Stimulated activated CD8-positive, alpha-beta memory T cell treated with anti-CD3 and anti-CD28 coated beads, Interleukin-7, amount 100 ng/mL, for 24 hours (primary cell): ENCODE data around the gene CA9.

Experiments
- DNase-seq: peaks from one replicate; pipeline ENCODE4 v3.0.0-alpha.2; 2020; ENCODE audit warnings: low read depth

Gene CA9

DNA sequence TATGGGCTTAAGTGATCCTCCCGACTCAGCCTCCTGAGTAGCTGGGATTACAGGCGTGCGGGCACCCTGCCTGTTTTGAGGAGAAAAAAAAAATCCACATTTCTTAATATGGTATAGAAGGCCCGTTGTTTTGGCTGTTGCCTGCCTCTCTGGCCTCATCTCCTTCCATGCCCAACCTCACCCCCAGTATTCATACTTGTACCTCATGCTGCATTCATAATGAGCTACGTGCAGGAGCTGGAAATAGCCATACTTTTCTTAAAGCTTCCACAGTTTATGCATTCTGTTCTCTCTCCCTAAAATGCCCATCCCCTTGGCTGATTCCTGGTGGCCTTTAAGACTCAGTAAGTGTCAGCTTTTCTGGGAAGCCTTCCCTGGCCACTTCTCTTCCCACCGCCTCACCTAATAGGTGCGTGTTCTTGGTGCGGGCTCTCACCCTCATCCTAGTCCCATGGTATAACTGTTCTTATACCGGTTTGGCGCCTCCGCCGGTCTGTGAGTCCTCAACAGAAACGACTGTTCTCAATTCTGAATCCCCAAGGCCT is 18.1 kb downstream of the CA9 start:
- DNase-seq: no peak

DNA sequence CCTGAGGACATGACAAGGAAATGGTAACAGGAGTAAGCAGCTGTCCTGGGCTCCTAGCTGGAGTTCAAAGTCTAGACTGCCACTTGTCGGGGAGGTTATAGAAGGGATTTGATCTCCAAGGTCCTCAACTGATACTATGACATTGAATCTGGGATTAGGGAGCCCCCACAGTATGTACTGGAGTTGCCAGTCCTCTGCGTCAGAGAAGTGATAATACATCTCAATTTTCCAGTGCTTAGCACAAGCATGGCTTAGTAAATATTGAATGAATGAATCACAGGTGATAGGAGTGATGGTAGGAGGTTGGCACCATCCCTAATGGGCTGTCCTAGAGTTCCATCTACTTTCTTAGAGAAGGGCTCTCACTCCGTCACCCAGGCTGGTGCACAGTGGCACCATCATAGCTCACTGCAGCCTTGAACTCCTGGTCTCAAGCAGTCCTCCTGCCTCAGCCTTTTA is 22.2 kb downstream of the CA9 start:
- DNase-seq: no peak

DNA sequence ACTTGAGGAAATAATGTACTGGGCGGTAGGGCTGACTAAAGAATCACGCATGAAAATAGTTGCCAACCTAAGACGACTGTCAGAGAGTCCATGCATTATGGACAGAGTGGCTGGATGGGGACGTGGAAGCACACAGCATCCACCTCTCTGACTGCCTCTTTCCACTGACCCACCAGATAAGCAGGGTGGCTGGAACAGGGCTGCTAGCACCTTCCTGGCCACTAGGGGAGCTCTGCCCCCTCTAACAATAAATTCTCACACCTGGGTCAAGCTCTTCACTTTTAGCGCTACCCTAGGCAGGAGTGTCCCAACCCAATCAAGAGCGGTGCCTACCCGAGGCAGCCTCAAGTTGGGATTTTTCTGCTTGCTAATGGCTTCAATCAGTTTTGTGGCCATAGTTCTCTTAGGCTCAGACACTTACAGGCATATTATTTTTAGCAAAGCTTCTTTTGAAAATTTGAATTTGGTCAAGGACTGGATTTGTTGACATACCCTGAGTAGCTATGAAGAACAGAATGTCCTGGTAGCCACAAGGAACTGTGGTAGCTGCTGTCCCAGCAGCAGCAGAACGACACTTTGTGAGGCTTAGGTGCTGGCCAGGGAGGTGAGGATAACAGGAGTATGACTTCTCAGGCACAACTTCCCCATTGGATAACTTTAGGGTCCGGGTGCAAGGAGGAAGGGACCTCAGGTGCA is 22.9 kb downstream of the CA9 start:
- no peak for DNase-seq

DNA sequence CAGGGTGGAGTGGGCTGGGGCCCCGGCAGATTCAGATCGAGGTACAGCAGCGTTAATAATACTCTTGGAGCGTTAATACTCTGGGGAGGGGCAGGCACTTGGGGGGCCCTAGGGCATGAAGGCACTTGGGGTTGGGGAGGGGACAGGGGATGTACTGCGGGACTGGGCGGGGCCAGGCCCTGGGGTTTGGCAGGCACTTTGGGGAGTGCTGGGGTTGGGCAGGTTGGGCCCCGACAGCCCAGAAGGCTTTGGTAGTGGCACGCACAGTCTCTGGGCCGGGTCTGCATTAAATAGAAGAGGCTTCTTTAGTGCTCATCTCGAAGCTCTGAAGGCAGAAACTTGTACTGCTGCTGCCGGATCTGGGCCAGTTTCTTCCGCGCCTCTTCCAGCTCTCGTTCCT is 23.8 kb downstream of the CA9 start:
- DNase-seq: no peak

DNA sequence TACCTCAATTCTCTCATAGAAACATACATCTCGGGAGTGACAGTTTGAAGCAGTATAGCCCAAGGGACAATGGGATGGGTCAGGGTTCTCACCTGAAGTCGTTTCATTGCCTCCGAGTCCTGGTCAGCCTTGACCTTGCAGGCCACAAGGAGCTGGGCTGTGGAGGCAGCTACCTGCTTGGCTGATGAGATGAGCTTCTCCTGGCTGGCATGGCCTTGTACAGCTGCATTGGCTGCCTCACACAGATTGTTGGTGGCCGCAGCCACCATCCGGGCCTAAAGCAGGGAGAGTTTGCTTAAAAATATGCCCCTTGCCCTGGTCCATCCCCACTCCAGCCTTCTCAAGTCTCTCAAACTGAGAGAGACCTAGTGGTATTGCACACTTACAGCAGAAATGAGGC is 24.5 kb downstream of the CA9 start:
- DNase-seq: no peak

DNA sequence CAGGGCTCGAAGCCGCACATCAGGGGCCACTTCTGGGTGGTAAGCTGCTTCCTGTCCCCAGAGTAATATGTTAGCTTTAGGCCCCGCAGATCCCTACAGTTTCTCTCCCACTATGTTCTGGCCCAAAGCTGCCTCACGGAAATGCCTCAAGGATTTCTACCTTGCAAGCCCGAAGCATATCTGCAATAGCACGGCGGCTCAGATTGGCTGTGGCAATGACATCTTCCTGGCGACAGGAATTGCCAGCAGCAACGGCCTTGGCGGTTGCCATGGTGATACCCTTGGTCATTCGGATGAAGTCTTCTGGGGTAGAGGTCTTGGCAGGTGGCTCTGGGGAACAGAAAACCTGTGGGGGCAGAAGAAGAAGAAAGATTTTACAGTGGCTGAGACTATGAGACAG is 26.3 kb downstream of the CA9 start:
- no peak for DNase-seq

DNA sequence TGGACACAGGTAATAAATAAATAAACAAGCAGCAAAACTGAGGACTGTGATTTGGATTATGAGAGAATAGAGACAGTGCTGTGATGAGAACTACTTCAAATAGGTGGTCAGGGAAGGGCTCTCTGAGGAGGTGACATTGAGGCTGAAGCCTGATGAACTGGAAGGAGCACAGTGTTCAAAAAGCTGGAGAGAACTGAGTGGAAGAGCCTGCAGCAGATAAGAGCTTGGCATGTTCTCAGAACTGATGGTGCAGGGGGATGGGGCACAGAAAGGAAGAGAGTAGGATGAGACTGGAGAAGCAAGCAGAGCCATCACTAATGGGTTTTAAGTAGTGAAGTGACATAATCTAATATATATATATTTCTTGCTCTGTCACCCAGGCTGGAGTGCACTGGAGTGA is 27.2 kb downstream of the CA9 start:
- no peak for DNase-seq

DNA sequence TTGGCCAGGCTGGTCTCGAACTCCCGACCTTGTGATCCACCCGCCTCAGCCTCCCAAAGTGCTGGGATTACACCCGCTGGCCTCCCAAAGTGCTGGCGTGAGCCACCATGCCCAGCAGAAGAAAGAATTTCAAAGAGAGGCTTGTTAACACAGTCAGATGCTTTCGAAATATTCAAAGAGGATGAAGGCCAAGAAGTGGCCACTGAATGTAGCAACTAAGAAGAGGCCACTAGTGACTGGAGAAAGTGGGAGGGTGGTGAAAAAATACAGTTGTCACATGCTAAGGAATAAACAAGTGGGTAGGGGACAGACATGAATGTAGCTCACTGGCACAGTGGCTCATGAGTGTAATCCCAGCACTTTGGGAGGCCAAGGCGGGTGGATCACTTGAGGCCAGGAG is 29.0 kb downstream of the CA9 start:
- DNase-seq: no peak

DNA sequence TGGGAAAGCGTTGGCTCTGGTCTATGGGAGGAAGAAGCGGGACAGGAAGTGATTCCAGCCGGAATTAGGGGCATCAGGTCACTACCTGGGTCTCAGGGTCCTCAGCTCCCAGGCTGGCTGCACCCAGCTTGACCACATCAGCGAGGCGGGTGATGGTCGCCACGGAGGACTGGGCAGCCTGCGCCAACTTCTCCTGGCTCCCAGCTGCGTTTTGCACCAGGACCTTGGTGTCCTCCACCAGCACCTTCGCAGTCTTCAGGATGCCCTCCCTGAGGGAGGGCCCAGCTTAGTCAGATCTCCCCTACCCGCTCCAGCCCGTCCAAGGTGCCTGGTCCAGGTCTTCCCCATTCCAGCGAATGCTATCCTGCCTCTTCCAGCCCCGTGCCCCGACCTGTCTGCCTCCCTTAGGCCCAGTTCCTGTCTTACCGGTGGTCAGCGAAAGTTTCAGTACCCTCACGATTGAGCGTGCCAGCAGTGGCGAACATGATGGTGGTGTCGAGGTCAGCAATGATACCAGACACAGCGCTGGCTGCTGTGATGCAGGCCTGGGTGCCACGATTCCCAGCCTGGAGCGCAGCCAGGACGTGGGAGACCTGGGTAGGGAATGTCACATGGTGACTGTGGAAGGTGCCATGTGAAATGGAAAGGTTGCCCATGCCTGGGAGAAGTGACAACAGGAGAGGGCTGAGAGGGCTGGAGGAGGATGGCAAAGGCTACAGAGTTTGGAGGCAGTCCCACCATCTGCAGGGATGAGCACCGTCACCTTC is 30.4 kb downstream of the CA9 start:
- DNase-seq: no peak

DNA sequence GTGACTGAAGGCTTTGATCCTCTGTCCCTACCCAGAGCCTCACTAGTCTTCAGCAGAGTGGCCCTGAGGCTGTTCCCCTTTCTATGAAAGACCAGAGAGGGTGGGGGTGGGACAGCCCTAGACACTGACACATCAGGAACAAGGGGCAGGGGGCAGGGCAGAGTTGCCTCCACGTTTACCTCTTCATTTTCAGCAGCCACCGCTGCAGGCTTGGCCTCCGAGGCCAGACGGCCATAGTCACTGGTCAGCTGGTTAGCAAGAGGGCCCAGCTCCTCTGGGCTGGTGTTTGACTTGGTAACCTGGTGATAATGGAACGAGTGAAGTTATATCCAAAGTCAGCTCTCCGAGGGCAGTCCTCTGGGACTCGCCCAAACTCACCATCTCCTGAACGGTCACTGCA is 31.6 kb downstream of the CA9 start:
- DNase-seq: no peak

DNA sequence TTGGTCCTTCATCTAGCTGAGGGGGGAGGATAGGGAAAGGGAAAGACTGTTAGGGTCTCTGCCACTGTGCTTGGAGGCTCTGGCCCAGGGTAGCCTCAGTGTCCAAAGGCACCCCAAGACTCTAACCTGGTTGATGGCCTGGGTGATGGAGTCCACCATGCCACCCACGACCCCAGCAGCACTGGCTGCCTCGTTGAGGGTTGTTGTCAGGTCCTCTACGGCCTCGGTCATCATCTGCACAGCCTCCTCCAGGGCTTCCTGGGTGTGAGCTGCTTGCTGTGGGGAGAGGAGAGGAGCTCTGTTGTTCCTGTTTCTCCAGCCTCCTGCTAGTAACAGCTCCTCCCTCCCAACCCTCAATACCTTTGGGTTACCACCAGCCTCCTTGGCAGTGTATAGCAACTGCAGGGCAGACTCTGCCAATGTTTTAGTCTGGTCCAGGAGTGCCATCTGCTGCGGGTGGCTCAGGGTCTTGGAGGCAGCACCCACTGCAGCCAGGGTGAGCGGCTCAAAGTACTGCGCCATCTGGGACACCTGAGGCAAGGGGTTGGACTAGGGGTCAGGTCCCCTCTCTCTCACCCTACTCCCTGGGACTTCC is 32.2 kb downstream of the CA9 start:
- DNase-seq: no peak

DNA sequence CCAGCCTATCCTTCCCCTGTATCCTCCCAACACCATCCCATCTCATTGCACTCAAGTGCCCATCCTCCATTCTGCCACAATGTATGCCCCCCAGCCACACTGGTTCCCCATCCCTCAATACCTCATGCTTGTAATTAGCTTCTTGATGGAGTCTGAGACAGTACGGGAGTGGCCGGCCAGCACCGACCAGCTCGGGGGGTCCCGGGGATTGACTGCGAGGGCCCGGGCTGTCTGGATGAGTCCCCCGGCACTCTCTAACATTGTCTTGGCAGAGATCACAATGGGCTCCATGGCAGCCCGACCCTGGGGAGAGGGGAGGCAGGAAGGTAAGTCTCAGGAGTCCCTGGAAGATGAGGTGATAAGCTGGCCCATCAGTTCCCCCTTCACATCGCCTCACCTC is 33.2 kb downstream of the CA9 start:
- no peak for DNase-seq

DNA sequence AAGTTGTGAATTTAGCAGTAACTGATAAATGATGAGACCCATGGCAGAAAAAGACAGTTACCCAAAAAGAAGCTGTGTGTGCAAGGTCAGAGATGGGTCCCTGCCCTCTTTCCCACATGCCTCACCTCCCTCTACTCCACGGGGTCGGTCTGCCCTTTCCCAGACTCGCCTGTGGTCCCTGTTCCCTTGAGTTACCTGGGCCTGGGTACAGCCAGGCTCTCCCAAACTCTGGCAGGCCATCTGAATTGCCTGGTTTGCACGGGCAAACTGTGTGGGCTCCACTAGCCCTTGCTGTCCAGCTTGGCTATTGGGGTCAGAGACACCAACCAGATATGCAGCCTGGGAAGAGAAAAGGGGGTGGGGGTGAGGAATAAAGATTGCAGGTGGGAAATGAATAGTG is 34.4 kb downstream of the CA9 start:
- DNase-seq: no peak

DNA sequence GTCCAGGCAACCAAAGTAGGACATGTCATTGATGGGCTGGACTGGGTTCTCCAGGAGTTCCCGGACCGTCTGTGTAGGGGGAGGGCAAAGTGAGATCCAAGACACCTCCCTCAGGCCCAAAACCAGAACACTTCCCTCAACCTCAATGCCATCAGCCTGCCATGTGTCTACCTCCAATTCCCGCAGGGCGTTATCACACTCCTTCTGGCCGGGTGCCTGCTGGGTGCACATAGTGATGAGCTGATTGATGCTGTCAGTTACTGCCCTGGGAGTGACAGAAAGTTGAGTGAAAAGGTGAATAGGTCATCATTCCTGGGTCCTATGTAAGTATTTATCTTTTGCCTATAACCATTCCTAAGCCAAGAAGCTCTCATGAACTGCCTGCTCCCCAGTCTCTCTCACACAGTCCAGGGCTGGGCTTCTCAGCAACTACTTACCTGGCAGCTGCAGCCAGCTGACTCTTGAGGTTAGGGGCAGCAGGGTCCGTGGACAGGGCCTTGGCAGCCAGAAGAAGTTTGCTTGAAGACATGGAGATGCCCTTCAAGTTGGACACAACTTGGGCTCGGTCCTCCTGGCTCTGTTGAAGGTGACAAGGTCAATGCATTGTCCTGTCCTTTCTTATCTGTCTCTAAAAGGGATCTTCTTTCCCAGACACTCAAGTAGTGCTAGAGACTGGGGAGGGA is 37.2 kb downstream of the CA9 start:
- no peak for DNase-seq

DNA sequence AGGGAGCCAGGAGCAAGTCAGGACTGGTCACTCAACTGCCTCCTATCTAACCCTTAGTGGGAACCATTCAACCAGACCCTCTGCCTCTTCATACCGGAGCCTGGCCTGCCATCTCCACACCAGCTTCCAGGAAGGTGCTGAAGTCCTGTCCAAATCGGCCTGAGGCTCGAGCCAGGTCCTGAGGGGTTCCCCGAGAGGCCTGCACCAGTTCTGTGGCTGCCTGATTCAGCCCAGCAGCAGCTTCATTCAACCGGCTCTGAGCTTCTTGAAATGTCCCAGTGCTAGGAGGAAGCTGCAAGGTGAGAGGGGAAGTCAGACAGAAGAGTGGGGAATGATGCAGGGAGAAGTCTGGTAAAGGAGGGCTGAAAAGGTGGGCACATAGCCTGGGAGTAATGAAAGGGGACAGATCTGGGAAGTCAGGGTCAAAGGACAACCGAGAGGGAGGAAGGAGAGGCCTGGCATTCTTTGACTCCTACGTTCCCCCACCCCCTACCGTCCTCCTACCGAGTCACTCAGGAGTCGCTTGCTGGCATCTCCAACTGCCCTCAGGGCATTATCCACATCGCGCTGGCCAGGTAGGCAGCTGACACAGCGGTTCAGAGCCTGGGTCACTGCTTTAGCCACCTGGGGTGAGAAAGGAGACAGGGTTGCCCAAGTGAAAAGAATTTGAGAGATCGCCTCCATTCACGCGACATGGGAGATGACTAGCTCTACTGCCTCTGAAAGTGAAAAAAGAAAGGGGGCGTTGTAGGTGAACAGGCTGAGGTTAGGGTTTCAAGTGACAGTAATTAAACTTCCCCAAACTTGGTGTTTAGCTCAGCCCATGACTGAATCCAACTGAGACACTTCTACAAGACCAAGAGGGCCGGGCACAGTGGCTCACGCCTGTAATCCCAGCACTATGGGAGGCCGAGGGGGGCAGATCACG is 38.0 kb downstream of the CA9 start:
- no peak for DNase-seq

DNA sequence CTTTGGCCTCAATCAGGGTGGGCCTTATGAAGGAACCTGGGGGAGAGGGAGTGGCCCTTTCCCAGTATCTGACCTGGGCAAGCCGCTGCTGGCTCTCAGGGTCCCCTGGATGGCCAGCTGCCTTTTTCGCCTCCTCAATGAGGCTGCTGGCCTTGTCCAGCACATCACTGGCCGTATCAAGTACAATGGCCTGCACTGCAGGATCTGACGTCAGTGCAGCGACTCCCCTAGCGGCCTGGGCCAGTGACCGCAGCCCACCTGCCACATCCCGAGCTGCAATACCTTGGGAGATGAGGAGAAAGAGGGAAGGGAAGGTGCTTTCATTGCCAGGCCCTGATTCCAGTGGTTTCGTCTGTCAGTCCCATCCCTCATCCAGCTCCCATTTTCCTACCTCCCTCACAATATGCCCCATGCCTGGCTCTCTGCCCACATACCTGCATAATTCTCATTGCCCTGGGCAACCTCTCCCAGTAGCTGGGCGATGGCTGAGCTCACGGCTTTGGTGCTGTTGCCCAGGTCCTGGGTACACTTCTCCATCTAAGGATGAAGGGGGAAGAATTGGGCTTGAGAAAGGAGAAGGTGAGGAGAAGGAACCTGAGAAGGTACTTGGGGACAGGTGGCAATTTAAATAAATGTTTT is 39.2 kb downstream of the CA9 start:
- no peak for DNase-seq

DNA sequence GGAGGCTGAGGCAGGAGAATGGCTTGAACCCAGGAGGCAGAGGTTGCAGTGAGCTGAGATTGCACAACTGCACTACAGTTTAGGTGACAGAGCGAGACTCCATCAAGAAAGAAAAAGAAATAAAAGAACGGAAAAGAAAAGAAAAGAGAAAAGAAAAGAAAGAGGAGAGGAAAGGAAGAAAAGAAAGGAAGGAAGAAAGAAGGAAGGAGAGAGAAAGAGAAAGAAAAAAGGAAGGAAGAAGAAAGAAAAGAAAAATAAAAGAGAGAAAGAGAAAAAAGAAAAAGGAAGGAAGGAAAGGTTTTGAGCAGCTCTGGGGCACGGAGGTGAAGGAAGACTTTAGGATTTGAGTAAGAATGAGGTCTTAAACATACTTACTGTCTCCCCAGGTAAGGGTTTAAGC is 39.9 kb downstream of the CA9 start:
- DNase-seq: no peak

DNA sequence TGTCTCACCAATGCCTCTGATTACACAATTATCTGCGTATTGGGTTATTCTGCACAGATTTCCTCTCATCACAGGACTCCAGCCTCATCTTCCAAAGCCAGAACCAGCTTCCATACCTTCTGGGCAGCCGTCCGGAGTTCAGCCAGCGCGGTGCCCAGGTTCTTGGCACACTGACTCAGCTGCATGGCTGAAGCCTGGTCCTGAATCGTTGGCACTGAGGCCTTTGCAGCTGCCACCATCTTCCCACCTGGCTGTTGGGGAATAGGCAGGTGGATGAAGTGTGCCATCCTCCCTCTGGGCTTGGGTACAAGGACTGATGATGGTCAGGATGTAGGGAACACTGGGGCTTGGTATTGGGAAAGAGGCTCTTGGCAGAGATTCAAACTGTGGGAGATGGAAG is 40.4 kb downstream of the CA9 start:
- DNase-seq: no peak

DNA sequence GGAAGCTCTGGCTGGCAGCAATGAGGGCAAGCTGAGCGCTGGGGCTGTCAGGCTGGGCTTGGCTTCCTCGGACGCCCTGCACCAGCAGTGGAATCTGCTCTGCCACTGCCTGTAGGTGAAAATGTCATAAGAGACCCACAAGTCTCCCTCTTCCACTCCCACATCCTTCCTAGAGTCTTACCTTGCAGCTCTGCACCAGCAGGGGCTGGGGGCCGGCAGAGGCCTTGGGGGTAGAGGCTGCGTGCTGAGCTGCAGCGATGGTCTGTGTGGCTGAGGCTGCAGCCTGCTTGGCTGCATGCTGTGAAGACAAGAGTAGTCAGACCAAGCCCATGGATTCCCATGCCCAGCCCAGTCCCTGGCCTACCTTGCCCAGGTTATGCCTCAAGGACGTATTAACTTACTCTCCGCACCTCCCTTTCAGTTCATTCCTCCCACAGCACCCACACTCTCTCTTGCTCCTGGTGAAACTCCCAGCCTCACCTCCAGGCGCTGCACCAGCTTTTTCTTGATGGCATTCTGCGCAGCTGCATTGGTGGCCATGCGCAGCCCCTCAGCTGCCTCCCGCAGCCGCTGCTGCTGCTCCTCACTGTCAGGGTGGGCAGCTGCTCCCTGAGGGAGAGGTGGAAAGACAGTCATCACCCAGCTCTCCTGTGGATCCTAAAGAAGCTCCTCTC is 41.0 kb downstream of the CA9 start:
- DNase-seq: no peak

DNA sequence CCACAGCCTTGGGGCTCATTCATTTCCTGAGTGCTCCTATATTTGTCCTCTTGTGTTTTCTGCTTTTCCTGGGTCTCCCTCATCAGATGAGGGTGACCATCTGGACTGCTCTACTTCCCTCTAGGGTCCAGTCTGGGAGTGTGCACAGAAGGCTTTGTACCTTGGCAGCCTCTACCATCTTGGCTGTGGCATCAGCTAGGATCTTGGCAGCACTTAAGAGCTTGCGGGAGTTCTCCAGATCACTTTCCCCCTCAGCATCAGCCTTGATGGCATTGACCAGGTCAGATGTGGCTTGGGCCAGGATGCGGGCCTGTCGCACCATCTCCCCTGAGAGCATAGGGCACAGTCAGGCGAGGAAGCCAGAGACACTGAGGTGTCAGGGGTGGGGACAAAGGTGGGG is 42.5 kb downstream of the CA9 start:
- DNase-seq: no peak
